GM18498 (cell line): ENCODE results near the gene SSR2.
"Not testable (repeated sequence)": the region's sequence is repeated elsewhere in the genome, so short reads cannot be mapped to it uniquely, and the experiment has no call there.

Experiments
- ATAC-seq: cut with Tn5 transposase; IDR thresholded peaks from one replicate; pipeline ENCODE4 v1.9.1; 2021; ENCODE audit warnings: mild to moderate bottlenecking, moderate library complexity; ENCODE audit not compliant: unreplicated experiment

SSR2 gene

GRCh38 chr1:156048663-156049258 is 28.0 kb upstream of the SSR2 start:
- ATAC-seq = no peak

- ATAC-seq = no peak
Measured at GRCh38 chr1:156045076-156045475, 24.3 kb upstream of the SSR2 start.

- ATAC-seq = no peak
Measured at GRCh38 chr1:156042828-156043227, 22.1 kb upstream of the SSR2 start.

- ATAC-seq = not testable (repeated sequence)
Measured at GRCh38 chr1:156034991-156035390, 14.2 kb upstream of the SSR2 start.

GRCh38 chr1:156033011-156033410 is 12.3 kb upstream of the SSR2 start:
- no peak for ATAC-seq

- ATAC-seq = no peak
Measured at GRCh38 chr1:156026588-156026987, 5.8 kb upstream of the SSR2 start.

GRCh38 chr1:156025876-156026275 is 5.1 kb upstream of the SSR2 start:
- ATAC-seq = no peak

GRCh38 chr1:156024801-156025200 is 4.0 kb upstream of the SSR2 start:
- ATAC-seq = no peak

- ATAC-seq = no peak
Measured at GRCh38 chr1:156021954-156022353, 1.2 kb upstream of the SSR2 start.

- ATAC-seq = no peak
Measured at GRCh38 chr1:156021093-156021428, 310 bp upstream of the SSR2 start.

GRCh38 chr1:156019946-156020292 is 832 bp downstream of the SSR2 start:
- no peak for ATAC-seq

- no peak for ATAC-seq
Measured at GRCh38 chr1:156014829-156015228, 5.9 kb downstream of the SSR2 start.

- peak; percentile 81 for ATAC-seq
Measured at GRCh38 chr1:156012051-156012817, 8.5 kb downstream of the SSR2 start.

GRCh38 chr1:156009404-156009803 is 11.3 kb downstream of the SSR2 start:
- no peak for ATAC-seq

- ATAC-seq = no peak
Measured at GRCh38 chr1:156006666-156007376, 13.9 kb downstream of the SSR2 start.

- no peak for ATAC-seq
Measured at GRCh38 chr1:156004843-156005584, 15.7 kb downstream of the SSR2 start.

GRCh38 chr1:156003923-156004188 is 16.9 kb downstream of the SSR2 start:
- no peak for ATAC-seq

- ATAC-seq = no peak
Measured at GRCh38 chr1:156002188-156002911, 18.4 kb downstream of the SSR2 start.

- no peak for ATAC-seq
Measured at GRCh38 chr1:156001662-156002171, 19.0 kb downstream of the SSR2 start.

GRCh38 chr1:156001021-156001661 is 19.6 kb downstream of the SSR2 start:
- ATAC-seq = no peak
